Suprapubic skin (tissue), 4 donors: ENCODE data around the gene MRPL2.

Source experiments
- EP300 ChIP-seq: sonication (generic); formaldehyde crosslinking; IDR thresholded peaks from one replicate; pipeline ENCODE4 v1.6.1; 2017; ENCODE audit warnings: antibody characterized with exemption
- POLR2A ChIP-seq, 2 donors: fragments of 450-650 bp; IDR thresholded peaks; one replicate each; pipeline ENCODE4 v1.6.1; 2017; ENCODE audit warnings: antibody characterized with exemption in 2 of 2, mild to moderate bottlenecking in 2 of 2, moderate library complexity in 2 of 2
- POLR2AphosphoS5 ChIP-seq, 3 donors: sonication (generic); formaldehyde crosslinking; IDR thresholded peaks; one replicate each; pipeline ENCODE4 v1.6.1; 2017; ENCODE audit warnings: antibody characterized with exemption in 3 of 3
- TF ChIP-seq, protein P1 (sequence below), 2 donors: fragments of 200-600 bp in 1 of 2; fragments of 450-650 bp in 1 of 2; sonication (generic) in 1 of 2; IDR thresholded peaks; one replicate each; pipeline ENCODE4 v1.5.1; 2016 to 2019; ENCODE audit warnings: antibody characterized with exemption in 2 of 2, mild to moderate bottlenecking in 1 of 2, moderate library complexity in 1 of 2

DNA sequence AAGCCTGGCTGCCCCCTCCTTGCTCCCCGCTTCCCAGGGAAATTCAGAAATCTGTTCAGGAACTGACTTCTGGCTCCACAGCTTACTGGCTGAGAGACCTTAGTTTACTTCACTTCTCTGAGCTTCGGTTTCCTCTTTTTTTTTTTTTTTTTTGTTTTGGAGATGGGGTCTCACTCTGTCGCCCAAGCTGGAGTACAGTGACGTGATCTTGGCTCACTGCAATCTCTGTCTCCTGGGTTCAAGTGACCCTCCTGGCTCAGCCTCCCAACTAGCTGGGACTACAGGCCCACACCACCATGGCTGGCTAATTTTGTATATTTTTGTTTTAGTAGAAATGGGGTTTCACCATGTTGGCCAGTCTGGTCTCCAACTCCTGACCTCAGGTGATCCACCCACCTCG, 31.8 kb upstream of the MRPL2 start:
- TF ChIP-seq, protein P1, sequence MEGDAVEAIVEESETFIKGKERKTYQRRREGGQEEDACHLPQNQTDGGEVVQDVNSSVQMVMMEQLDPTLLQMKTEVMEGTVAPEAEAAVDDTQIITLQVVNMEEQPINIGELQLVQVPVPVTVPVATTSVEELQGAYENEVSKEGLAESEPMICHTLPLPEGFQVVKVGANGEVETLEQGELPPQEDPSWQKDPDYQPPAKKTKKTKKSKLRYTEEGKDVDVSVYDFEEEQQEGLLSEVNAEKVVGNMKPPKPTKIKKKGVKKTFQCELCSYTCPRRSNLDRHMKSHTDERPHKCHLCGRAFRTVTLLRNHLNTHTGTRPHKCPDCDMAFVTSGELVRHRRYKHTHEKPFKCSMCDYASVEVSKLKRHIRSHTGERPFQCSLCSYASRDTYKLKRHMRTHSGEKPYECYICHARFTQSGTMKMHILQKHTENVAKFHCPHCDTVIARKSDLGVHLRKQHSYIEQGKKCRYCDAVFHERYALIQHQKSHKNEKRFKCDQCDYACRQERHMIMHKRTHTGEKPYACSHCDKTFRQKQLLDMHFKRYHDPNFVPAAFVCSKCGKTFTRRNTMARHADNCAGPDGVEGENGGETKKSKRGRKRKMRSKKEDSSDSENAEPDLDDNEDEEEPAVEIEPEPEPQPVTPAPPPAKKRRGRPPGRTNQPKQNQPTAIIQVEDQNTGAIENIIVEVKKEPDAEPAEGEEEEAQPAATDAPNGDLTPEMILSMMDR (IDR thresholded peaks at IDR 0.05): no peak
- TF ChIP-seq EP300 (no peak), POLR2AphosphoS5 (IDR thresholded peaks at IDR 0.05) (no peak), POLR2A (IDR thresholded peaks at IDR 0.05) (no peak)
